Liver (tissue), 9 donors: Measurements from ENCODE around the gene LRRC46. TPM values are rescaled to one million over a fixed set of nuclear protein-coding genes. Genes with fewer than 3 reads are reported as not detected.

Experiments
- DNase-seq: peaks from one replicate; pipeline ENCODE4 v3.0.0-alpha.2; 2017; ENCODE audit warnings: low spot score
- H3K27ac ChIP-seq, 2 donors: one replicate each; pipeline ENCODE4 v1.7.0; 2013; ENCODE audit warnings: inconsistent platforms in 2 of 2, low read length in 2 of 2, control low read depth in 1 of 2, low read depth in 1 of 2, mild to moderate bottlenecking in 1 of 2
- H3K27me3 ChIP-seq, 4 donors: one replicate each; pipeline versions ENCODE4 v1.6.1 to v1.7.0; 2013; ENCODE audit warnings: low read length in 3 of 4, inconsistent platforms in 1 of 4, mild to moderate bottlenecking in 1 of 4, moderate library complexity in 1 of 4; ENCODE audit not compliant: control insufficient read depth in 4 of 4, insufficient read depth in 4 of 4
- H3K36me3 ChIP-seq, 4 donors: one replicate each; pipeline versions ENCODE4 v1.6.1 to v1.7.0; 2013; ENCODE audit warnings: low read length in 3 of 4, mild to moderate bottlenecking in 3 of 4, low read depth in 1 of 4, moderate library complexity in 1 of 4; ENCODE audit not compliant: control insufficient read depth in 4 of 4, insufficient read depth in 3 of 4
- H3K4me1 ChIP-seq, 4 donors: one replicate each; pipeline versions ENCODE4 v1.6.1 to v1.7.0; 2013; ENCODE audit warnings: low read length in 3 of 4, mild to moderate bottlenecking in 3 of 4, moderate library complexity in 1 of 4; ENCODE audit not compliant: control insufficient read depth in 4 of 4, insufficient read depth in 4 of 4
- H3K4me3 ChIP-seq, 3 donors: one replicate each; pipeline versions ENCODE4 v1.6.1 to v1.7.0; 2013; ENCODE audit warnings: low read length in 3 of 3, control low read depth in 1 of 3, low read depth in 1 of 3, mild to moderate bottlenecking in 1 of 3
- H3K9ac ChIP-seq, 2 donors: one replicate each; pipeline ENCODE4 v1.7.0; 2013; ENCODE audit warnings: low read length in 2 of 2, mild to moderate bottlenecking in 2 of 2, moderate library complexity in 2 of 2, control low read depth in 1 of 2, low read depth in 1 of 2
- H3K9me3 ChIP-seq, 4 donors: one replicate each; pipeline versions ENCODE4 v1.6.1 to v1.7.0; 2013; ENCODE audit warnings: low read length in 3 of 4; ENCODE audit not compliant: control insufficient read depth in 4 of 4
- ATF3 ChIP-seq: IDR thresholded peaks from 2 replicates; pipeline ENCODE4 v1.6.1; 2016; ENCODE audit warnings: antibody characterized with exemption
- CTCF ChIP-seq: fragments of 150-350 bp; IDR thresholded peaks from 2 replicates; pipeline ENCODE4 v1.5.1; 2017; ENCODE audit warnings: improper control_type of control experiment, low read depth, low read length; ENCODE audit not compliant: missing input control
- EGR1 ChIP-seq, 2 donors: IDR thresholded peaks; 2 replicates each; pipeline ENCODE4 v1.6.1; 2016 to 2018; ENCODE audit warnings: antibody characterized with exemption in 2 of 2, low read depth in 2 of 2
- FOXA2 ChIP-seq: IDR thresholded peaks from 2 replicates; pipeline ENCODE4 v1.6.1; 2016; ENCODE audit warnings: antibody characterized with exemption
- GABPA ChIP-seq, 2 donors: IDR thresholded peaks in 1 of 2; conservative IDR thresholded peaks in 1 of 2; 2 replicates each; pipeline ENCODE4 v1.6.1; 2016; ENCODE audit warnings: antibody characterized with exemption in 2 of 2, mild to moderate bottlenecking in 1 of 2, moderate library complexity in 1 of 2
- HNF4A ChIP-seq, 2 donors: conservative IDR thresholded peaks; 2 replicates each; pipeline ENCODE4 v1.6.1; 2016; ENCODE audit warnings: antibody characterized with exemption in 2 of 2, mild to moderate bottlenecking in 2 of 2
- HNF4G ChIP-seq: IDR thresholded peaks from 2 replicates; pipeline ENCODE4 v1.6.1; 2016; ENCODE audit warnings: antibody characterized with exemption
- JUND ChIP-seq, 2 donors: IDR thresholded peaks; 2 replicates each; pipeline ENCODE4 v1.6.1; 2016; ENCODE audit warnings: antibody characterized with exemption in 2 of 2
- MAX ChIP-seq: IDR thresholded peaks from 2 replicates; pipeline ENCODE4 v1.6.1; 2016; ENCODE audit warnings: antibody characterized with exemption
- NR2F2 ChIP-seq: IDR thresholded peaks from 2 replicates; pipeline ENCODE4 v1.6.1; 2016; ENCODE audit warnings: antibody characterized with exemption
- REST ChIP-seq: IDR thresholded peaks from 2 replicates; pipeline ENCODE4 v1.6.1; 2016; ENCODE audit warnings: antibody characterized with exemption, mild to moderate bottlenecking
- SP1 ChIP-seq: IDR thresholded peaks from 2 replicates; pipeline ENCODE4 v1.6.1; 2018; ENCODE audit warnings: antibody characterized with exemption, mild to moderate bottlenecking
- TAF1 ChIP-seq: conservative IDR thresholded peaks from 2 replicates; pipeline ENCODE4 v1.6.1; 2016; ENCODE audit warnings: antibody characterized with exemption, mild to moderate bottlenecking
- YY1 ChIP-seq: IDR thresholded peaks from 2 replicates; pipeline ENCODE4 v1.6.1; 2016; ENCODE audit warnings: antibody characterized with exemption, mild to moderate bottlenecking
- ZBTB33 ChIP-seq: IDR thresholded peaks from 2 replicates; pipeline ENCODE4 v1.6.1; 2016; ENCODE audit warnings: antibody characterized with exemption
- WGBS: extraction: QIAGEN DNeasy Blood & Tissue Kit; methylation state at CpG from one replicate; pipeline ENCODE4 v1.1.7; 2013; 5-methylcytosine and 5-hydroxymethylcytosine counted together
- polyA plus RNA-seq, 2 donors: library from polyadenylated mRNA; stranded (reverse) in 1 of 2; unstranded in 1 of 2; fragments of 200-250 nt in 1 of 2; fragments of >200 nt in 1 of 2; fragmentation: Nextera tagmentation in 1 of 2; extraction: Ambion mirVana in 1 of 2; gene quantifications; one replicate each; pipeline versions ENCODE4 v1.2.1 to v1.2.3, GENCODE V29; 2013 to 2015
- total RNA-seq, 2 donors: library from RNA; depleted of rRNA; stranded (reverse); fragments of >200 nt; gene quantifications; one replicate each; pipeline ENCODE4 v1.2.3, GENCODE V29; 2014
- donor health status: healthy.
- donor health status: healthy.
- donor health status: healthy.
- donor health status: healthy.
- donor health status: healthy.

Gene LRRC46
- total and polyA plus RNA-seq, 4 donors: under 0.01 to 0.43 (median 0.32) TPM

- Histone ChIP-seq H3K9ac (no peak overlapping the region), H3K9me3 (no peaks in the 10 kb centered on the region), H3K36me3 (peaks cover 3 to 22% (median 12%) of the 10 kb centered on the region in 4 donors), H3K27ac (no peak overlapping the region), H3K4me3 (no peak overlapping the region), H3K4me1 (peaks cover 0 to 19% (median 5%) of the 10 kb centered on the region in 4 donors), H3K27me3 (no peaks in the 10 kb centered on the region)
- no peak for DNase-seq
- TF ChIP-seq FOXA2 (no peak), YY1 (no peak), NR2F2 (no peak), ATF3 (no peak), SP1 (no peak), ZBTB33 (no peak), HNF4A (conservative IDR thresholded peaks at IDR 0.05) (no peak), REST (no peak), HNF4G (no peak), JUND (IDR thresholded peaks at IDR 0.05) (no peak), TAF1 (no peak), EGR1 (IDR thresholded peaks at IDR 0.05; ENCODE audit: low read depth in 2 of 2) (no peak), CTCF (no peak), MAX (no peak), GABPA (IDR thresholded peaks at IDR 0.05 in 1 of 2, conservative IDR thresholded peaks at IDR 0.05 in 1 of 2) (no peak)
- WGBS: 71% methylated on average over 12 of the region's 12 CpGs
Measured at GRCh38 chr17:47820033-47820789, 11.3 kb upstream of the LRRC46 start.
